ENCODE results near the gene SLC22A3. TPM values are rescaled to one million over a fixed set of nuclear protein-coding genes. Genes with fewer than 3 reads are reported as not detected.

SLC22A3 gene
- total RNA-seq, 1 donor from 2014 or later: 0.18 TPM

DNA sequence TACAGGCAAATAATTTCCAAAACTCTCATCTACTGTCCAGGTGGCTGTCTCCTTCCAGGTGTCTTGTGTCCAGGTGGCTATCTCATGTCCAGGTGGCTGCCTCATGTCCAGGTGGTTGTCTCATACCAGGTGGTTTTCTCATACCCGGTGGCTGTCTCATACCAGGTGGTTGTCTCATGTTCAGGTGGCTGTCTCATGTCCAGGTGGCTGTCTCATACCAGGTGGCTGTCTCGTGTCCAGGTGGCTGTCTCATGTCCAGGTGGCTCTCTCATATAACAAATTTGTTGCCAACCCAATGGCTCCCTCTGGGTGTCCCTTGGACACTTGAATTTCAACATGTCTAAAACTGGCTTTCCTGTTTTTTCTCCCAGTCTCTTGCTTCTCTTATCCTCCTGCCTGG is 14.3 kb upstream of the SLC22A3 start:
- H3K4me3 Mint-ChIP-seq (ENCODE audit: unreplicated experiment): no peak overlapping the region
- H3K9me3 Mint-ChIP-seq (ENCODE audit: unreplicated experiment): no peaks in the 10 kb centered on the region
- TF ChIP-seq, protein P1, sequence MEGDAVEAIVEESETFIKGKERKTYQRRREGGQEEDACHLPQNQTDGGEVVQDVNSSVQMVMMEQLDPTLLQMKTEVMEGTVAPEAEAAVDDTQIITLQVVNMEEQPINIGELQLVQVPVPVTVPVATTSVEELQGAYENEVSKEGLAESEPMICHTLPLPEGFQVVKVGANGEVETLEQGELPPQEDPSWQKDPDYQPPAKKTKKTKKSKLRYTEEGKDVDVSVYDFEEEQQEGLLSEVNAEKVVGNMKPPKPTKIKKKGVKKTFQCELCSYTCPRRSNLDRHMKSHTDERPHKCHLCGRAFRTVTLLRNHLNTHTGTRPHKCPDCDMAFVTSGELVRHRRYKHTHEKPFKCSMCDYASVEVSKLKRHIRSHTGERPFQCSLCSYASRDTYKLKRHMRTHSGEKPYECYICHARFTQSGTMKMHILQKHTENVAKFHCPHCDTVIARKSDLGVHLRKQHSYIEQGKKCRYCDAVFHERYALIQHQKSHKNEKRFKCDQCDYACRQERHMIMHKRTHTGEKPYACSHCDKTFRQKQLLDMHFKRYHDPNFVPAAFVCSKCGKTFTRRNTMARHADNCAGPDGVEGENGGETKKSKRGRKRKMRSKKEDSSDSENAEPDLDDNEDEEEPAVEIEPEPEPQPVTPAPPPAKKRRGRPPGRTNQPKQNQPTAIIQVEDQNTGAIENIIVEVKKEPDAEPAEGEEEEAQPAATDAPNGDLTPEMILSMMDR (IDR thresholded peaks at IDR 0.05; ENCODE audit: unreplicated experiment): no peak
- no peaks in the 10 kb centered on the region for H3K36me3 Mint-ChIP-seq (ENCODE audit: low read depth, unreplicated experiment)
- no peak overlapping the region for H3K27ac Mint-ChIP-seq (ENCODE audit: unreplicated experiment)
- H3K27me3 Mint-ChIP-seq (ENCODE audit: unreplicated experiment): no peaks in the 10 kb centered on the region
- no peaks in the 10 kb centered on the region for H3K4me1 Mint-ChIP-seq (ENCODE audit: unreplicated experiment)
- no peak for DNase-seq (ENCODE audit: low spot score)

DNA sequence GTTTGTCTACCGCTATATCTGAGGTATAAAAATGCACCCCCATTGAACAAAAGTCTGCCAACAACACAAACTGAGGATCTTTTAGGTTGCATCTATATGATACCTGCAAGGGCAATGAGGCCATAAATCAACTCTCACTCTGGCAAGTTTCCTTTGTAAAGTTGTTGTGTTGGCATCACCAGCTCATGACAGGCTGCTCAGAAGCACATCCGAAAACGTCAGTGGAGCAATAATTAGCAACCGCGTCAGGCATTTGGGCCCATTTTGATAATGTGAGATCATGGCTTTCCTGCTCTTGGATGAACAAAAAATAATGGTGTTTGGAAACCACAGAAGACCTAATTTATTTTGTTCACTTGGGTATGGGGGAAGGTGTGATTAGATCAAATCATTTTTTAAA is 12.0 kb upstream of the SLC22A3 start:
- H3K4me1 Mint-ChIP-seq (ENCODE audit: unreplicated experiment): no peaks in the 10 kb centered on the region
- no peaks in the 10 kb centered on the region for H3K9me3 Mint-ChIP-seq (ENCODE audit: unreplicated experiment)
- no peak overlapping the region for H3K4me3 Mint-ChIP-seq (ENCODE audit: unreplicated experiment)
- H3K27me3 Mint-ChIP-seq (ENCODE audit: unreplicated experiment): no peaks in the 10 kb centered on the region
- no peaks in the 10 kb centered on the region for H3K36me3 Mint-ChIP-seq (ENCODE audit: low read depth, unreplicated experiment)
- TF ChIP-seq, protein P1 (IDR thresholded peaks at IDR 0.05; ENCODE audit: unreplicated experiment): no peak
- H3K27ac Mint-ChIP-seq (ENCODE audit: unreplicated experiment): no peak overlapping the region
- DNase-seq (ENCODE audit: low spot score): no peak

DNA sequence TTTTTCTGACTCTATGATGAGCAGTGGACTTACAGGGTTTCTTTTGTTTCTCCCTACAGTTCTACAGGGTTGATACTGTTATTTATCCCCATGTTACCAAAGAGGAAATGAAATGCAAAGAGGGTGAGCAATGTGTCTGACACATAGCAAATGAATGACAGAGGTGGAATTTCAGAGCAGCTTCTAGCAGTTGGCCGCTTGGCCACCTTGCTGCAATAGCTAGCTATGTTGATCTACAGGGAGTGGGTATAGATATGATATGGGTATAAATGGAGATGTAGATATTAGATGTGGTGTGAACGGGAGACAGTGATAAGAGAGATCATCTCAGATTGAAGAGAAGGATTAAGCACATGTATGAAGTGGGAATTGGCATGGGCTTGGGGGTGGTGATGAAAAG is 10.9 kb upstream of the SLC22A3 start:
- Mint-ChIP-seq H3K27ac (ENCODE audit: unreplicated experiment) (no peak overlapping the region), H3K27me3 (ENCODE audit: unreplicated experiment) (no peaks in the 10 kb centered on the region), H3K4me1 (ENCODE audit: unreplicated experiment) (no peaks in the 10 kb centered on the region), H3K9me3 (ENCODE audit: unreplicated experiment) (no peaks in the 10 kb centered on the region), H3K36me3 (ENCODE audit: low read depth, unreplicated experiment) (no peaks in the 10 kb centered on the region), H3K4me3 (ENCODE audit: unreplicated experiment) (no peak overlapping the region)
- DNase-seq (ENCODE audit: low spot score): no peak
- TF ChIP-seq, protein P1 (IDR thresholded peaks at IDR 0.05; ENCODE audit: unreplicated experiment): no peak

DNA sequence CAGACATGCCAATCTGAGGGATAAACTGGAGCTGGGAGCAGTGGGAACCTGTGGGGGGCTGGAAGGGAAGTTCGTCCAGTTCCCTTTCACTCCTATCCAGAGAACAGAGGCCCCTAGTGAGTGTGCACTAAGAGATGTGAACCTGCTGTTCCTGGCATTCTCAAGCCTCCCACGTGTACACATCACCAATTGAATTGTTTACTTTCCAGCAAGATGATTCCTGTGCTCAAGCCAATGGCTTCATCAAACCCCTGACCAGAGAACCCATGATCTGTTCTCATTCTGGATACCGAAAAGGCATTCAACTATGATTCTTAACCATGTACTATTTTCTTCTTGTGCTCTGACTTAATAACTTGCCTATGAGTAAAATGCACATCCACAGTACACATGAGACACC is 10.2 kb upstream of the SLC22A3 start:
- TF ChIP-seq, protein P1 (IDR thresholded peaks at IDR 0.05; ENCODE audit: unreplicated experiment): no peak
- no peak for DNase-seq (ENCODE audit: low spot score)
- Mint-ChIP-seq H3K4me1 (ENCODE audit: unreplicated experiment) (no peaks in the 10 kb centered on the region), H3K36me3 (ENCODE audit: low read depth, unreplicated experiment) (no peaks in the 10 kb centered on the region), H3K4me3 (ENCODE audit: unreplicated experiment) (no peak overlapping the region), H3K27me3 (ENCODE audit: unreplicated experiment) (no peaks in the 10 kb centered on the region), H3K9me3 (ENCODE audit: unreplicated experiment) (no peaks in the 10 kb centered on the region), H3K27ac (ENCODE audit: unreplicated experiment) (no peak overlapping the region)

DNA sequence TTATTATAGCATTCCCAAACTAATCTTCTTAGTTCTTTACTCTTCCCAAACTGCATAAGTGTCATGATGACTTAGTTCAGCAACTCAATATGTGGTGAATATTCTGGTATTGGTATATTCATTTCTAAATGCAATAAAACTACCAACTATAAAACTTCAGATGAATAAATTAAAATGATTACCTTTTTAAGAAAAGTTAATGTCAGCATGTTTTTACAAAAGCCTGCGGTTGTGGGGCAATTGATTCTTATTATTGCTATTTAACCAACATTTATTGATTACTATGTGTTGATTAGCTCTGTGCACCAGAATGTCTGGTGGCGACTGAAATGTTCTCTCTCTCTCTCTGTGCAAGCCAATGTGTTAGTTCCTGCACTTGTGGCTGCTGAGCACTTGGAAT is 5.0 kb upstream of the SLC22A3 start:
- H3K27ac Mint-ChIP-seq (ENCODE audit: unreplicated experiment): no peak overlapping the region
- no peak for DNase-seq (ENCODE audit: low spot score)
- H3K4me3 Mint-ChIP-seq (ENCODE audit: unreplicated experiment): no peak overlapping the region
- H3K4me1 Mint-ChIP-seq (ENCODE audit: unreplicated experiment): no peaks in the 10 kb centered on the region
- H3K9me3 Mint-ChIP-seq (ENCODE audit: unreplicated experiment): no peaks in the 10 kb centered on the region
- H3K36me3 Mint-ChIP-seq (ENCODE audit: low read depth, unreplicated experiment): peaks cover 6% of the 10 kb centered on the region
- TF ChIP-seq, protein P1 (IDR thresholded peaks at IDR 0.05; ENCODE audit: unreplicated experiment): no peak
- H3K27me3 Mint-ChIP-seq (ENCODE audit: unreplicated experiment): peaks cover 4% of the 10 kb centered on the region
